Umbilical cord (tissue), 2 donors: ENCODE results near the gene HSPG2. TPM values are rescaled to one million over a fixed set of nuclear protein-coding genes. Genes with fewer than 3 reads are reported as not detected.
"Not testable (repeated sequence)": the region's sequence is repeated elsewhere in the genome, so short reads cannot be mapped to it uniquely, and the experiment has no call there.

Source experiments
- DNase-seq: peaks from one replicate; pipeline ENCODE4 v3.0.0-alpha.2; 2015; ENCODE audit warnings: low spot score
- total RNA-seq: library from RNA; depleted of rRNA; stranded (reverse); fragments of >200 nt; gene quantifications from one replicate; pipeline ENCODE4 v1.2.3, GENCODE V29; 2014; ENCODE audit warnings: low replicate concordance; ENCODE audit not compliant: insufficient read depth

HSPG2 gene
- 604 TPM for total RNA-seq

DNA sequence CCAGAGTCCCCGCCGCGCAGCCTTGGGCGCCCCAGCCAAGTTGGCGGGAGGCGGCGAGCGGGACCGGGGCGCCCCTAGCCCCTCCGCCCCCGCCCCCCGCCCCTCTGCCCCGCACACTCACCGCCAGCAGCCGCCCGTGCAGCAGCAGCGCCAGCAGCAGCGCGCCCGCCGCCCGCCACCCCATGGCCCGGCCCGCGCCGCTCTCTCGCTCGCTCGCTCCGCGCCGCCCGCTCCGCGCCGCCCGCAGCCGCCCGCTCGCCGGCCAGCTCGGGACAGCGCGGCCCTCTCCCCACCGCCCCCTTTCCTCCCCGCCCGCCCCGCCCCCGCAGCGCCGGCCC lies at the start of gene HSPG2:
TSS of gene HSPG2 (minus strand) at position 277 of the 338 bp plus-strand sequence. CDS start at position 184, 93 bp downstream.
- no peak for DNase-seq

DNA sequence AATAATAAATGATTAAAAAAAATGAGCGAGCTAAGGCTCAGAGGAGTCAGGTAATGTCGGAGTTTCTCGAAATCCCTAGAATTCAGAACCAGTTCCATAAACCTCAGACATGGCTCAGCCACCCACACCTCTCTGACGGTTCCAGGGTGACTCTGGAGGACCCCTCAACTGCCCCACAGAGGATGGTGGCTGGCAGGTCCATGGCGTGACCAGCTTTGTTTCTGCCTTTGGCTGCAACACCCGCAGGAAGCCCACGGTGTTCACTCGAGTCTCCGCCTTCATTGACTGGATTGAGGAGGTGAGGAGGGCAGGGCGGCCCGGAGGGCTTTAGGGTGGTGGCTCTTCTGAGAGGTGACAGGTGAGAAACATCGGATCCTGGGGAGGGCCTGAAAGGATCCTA lies 49.3 kb upstream of the HSPG2 start:
- not testable (repeated sequence) for DNase-seq

DNA sequence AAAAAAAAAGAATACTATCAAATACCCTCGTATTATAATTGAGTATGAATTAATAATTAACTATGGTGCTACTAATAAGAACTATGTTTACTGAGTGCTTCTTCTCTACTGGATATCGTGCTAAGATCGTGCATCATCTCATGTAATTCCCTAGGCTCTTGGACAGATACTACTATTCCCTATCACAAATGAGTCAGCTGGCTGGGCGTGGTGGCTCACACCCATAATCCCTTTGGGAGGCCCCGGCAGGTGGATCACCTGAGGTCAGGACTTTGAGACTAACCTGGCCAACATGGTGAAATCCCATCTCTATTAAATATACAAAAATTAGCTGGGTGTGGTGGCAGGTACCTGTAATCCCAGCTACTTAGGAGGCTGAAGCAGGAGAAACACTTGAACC lies 48.8 kb upstream of the HSPG2 start:
- DNase-seq: not testable (repeated sequence)

DNA sequence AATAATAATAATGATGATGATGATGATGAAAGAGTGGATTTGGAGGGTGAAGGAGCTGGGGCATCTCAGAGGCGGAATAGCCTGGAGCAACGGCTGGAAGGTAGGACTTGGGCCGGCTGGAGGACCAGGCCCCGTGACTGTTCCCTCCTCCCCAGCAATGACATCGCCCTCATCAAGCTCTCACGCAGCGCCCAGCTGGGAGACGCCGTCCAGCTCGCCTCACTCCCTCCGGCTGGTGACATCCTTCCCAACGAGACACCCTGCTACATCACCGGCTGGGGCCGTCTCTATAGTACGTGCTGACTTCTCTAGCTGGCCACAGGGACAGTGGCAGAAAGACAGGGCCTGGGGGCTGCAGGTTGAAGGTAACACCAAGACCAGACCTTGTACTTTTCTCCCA lies 46.4 kb upstream of the HSPG2 start:
- not testable (repeated sequence) for DNase-seq

DNA sequence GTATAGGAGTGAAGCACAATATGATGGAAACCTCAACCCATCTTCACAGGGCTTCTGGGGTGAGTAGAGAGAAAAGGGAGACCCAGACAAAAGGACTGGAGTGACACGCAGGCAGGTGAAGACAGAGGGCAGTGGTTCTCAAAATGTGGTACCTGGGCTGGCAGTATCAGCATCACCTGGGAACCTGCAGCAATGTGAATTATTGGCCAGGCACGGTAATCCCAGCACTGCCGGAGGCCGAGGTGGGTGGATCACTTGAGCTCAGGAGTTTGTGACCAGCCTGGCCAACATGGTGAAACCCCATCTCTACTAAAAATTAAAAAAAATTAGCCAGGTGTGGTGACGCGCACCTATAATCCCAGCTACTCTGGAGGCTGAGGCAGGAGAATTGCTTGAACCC lies 45.0 kb upstream of the HSPG2 start:
- DNase-seq: not testable (repeated sequence)

DNA sequence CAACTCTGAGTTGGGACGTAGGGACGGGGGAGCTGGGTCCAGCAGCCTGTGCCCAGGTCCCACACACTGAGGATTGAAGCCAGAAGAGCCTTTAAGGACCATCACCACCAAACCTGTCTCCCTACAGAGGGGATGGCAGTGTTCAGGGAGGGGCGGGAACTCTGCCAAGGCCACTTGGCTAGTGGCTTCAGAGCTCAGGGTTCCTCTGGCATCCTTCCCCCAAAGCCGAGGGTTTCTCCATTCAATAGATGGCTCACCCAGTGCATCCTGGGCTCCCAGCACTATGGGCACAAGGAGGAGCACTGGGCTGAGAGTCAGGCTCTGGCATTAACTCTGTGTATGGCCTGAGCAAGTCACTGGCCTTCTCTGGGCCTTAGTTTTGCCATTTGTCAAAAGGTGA lies 44.1 kb upstream of the HSPG2 start:
- DNase-seq: not testable (repeated sequence)

DNA sequence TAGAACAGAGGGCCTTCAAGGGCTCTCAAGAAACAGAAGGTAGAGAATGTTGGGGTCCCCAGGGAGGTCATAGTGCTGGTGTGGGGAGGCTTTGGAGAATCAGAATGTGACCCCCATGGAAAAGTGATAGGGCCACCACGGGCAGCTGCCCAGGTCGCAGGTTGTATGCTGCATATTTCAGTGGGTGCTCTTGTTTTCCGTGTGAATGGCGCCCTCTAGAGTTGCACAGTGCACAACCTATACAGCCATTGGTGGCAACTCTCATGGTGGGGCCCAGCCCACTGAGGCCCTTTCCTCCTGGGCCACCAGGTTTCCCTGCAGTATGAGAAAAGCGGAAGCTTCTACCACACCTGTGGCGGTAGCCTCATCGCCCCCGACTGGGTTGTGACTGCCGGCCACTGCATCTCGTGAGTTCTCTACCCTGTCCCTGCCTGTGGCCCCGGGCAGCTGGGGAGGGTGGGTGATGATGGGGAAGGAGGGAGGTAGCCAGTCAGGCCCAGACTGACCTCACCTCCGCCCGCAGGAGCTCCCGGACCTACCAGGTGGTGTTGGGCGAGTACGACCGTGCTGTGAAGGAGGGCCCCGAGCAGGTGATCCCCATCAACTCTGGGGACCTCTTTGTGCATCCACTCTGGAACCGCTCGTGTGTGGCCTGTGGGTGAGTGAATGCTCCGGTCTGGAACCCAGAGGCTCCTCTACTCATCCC lies 43.6 kb upstream of the HSPG2 start:
- DNase-seq: not testable (repeated sequence)

DNA sequence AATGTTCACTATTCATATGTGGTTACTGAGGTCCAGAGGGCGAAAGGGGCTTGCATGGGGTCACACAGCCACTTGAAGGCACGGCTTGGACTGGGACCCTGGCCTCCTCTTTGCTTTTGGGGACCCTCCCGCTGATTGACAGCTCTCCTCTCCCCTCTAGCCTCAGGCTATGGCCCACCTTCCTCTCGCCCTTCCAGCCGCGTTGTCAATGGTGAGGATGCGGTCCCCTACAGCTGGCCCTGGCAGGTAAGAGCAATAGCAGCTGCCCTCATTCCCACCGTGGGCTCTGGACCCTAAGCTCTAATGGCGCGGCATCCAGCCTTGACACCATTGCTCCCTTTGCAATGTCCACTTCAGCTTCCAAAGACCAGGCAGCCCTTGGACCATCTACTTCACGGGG lies 41.1 kb upstream of the HSPG2 start:
- not testable (repeated sequence) for DNase-seq

DNA sequence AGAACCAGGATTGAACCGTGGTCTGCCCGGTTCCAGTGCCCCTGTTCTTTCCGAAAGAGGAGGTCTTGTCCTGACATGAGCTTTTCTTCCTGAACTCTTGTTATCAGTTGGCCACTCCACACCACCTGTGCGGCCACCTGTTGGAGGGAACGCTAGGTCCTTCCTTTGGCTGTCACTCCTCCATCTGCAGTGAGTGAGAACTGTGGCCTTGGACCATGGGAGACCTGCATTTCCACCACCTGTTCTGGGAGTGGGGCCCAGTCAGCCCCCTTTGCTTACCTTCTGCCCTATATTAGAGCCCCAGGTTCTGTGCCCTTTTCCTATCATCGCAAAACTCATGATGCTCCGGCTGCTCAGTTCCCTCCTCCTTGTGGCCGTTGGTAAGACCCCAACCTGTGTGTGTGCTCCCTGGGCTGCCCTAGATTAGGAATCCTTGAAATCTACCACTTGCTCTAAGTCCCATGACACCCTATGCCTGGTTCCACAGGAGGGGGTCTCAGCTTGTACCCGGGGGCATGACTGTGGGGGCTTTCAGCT lies 39.7 kb upstream of the HSPG2 start, which contains the start of gene CELA3B:
TSS of gene CELA3B (plus strand) at position 320 of the 537 bp plus-strand sequence. CDS start at position 338, 18 bp downstream.
- not testable (repeated sequence) for DNase-seq

DNA sequence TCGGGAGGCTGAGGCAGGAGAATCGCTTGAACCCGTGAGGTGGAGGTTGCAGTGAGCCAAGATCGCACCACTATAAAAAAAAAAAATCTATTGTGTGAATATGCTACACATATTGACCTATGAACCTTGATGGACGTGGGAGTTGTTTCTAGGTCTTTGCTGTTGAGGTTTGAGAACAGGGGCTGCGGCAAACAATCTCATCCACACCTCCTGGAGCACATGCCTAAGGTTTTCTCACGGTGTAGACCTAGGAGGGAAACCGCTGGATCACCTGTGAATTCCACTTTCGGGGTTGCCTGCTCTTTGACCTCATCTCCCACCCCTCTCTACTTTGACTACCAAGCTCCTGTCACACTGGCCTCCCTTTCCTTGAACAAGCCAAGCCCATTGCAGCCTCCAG lies 38.2 kb upstream of the HSPG2 start:
- DNase-seq: not testable (repeated sequence)

DNA sequence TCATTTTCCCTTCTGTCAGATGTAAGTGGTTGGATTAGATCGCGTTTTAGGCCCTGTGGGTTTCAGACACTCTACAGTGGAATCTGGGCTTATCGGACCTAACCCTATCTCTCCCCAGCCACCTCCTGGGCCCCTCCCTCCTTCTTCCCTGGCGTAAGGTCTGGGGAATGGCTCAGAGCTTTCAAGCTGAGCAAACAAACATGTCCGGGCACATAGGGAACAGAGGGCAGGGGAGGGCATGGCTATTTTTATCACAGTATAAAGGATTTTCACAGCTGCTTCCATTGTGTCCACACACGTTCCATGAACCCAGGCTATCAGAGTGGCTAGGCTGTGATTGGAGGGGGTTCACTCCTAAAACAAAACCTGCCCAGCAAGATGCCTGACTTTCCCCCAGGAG lies 37.6 kb upstream of the HSPG2 start:
- DNase-seq: peak; percentile 55

DNA sequence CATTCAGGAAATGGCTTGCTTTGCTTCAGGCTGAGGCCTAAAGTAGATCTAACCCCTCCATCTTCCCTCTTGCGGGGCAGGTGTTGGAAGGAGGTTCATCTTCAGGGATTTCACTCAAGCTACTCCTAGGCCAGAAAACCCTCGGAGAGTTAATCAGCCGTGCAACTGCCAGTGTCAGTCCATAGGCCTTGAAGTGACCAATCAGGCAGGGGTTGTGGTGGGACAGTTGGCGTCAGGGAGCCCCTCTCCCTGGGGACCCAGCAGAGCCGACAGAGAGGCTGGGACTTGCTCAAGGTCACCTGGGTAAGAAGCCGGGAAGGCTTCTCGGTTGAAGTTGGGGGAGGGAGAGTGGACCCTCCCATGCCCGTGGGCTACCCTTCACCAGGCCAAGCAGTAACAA lies 36.8 kb upstream of the HSPG2 start:
- not testable (repeated sequence) for DNase-seq

DNA sequence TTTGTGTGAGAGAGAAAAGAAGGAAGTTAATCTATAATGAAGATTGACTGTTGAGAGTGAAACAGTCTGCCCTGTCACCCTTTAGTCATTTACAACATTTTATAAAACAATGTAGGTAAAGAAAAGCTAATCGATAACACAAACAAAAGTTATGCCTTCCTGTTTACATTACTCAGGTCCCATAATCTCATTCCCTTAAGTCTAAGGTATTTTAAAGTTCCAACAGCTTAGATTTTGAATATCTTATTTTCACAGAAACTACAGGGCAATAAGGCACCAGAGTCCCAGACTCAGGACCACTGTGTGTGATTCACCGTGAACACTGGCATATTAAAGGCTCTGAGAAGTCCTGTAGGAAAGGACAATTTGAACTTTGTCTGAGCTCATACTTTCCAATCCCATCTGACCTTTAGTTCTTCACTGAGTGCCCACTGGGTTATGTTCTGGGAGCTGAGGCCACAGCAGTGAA lies 35.9 kb upstream of the HSPG2 start:
- not testable (repeated sequence) for DNase-seq

DNA sequence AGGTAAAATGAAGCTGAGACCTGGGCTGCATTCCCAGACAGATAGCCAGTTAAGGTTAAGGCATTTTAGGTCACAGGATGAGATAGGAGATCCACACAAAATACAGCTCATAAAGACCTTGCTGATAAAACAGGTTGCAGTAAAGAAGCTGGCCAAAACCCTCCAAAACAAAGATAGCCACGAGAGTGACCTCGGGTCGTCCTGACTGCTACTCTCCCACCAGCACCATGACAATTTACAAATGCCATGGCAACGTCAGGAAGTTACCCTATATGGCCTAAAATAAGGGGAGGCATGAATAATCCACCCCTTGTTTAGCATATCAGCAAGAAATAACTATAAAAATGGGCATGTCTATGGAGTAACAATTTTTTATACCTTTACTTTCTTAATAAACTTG lies 33.4 kb upstream of the HSPG2 start:
- DNase-seq: not testable (repeated sequence)

DNA sequence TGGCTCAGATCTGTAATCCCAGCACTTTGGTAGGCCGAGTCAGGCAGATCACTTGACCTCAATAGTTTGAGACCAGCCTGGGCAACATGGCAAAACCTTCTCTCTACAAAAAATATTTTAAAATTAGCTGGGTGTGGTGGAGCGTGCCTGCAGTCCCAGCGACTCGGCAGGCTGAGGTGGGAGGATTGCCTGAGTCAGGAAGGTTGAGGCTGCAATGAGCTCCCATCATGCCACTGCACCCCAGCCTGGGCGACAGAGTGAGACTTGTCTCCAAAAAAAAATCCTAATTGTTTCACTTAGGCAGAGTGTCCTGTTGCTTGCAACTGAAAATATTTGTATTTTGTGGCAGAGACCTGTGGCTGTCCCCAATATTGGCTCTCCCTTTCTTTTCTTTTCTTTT lies 32.0 kb upstream of the HSPG2 start:
- DNase-seq: not testable (repeated sequence)

DNA sequence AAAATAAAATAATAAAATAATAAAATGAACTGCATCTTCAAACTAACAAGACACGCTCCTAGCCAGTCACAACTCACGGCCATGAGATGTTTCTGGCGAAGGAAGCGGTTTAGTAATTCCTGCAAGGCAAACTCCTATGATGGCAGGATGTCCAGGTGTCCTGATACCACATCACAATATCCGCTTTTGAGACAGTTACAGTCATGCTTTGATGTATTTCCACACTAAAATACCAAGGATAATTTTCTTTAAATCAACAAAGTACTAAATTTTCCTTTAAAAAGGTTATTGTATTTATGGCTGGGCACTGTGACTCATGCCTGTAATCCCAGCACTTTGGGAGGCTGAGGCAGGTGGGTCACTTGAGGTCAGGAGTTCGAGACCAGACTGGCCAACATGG lies 30.1 kb upstream of the HSPG2 start:
- not testable (repeated sequence) for DNase-seq

DNA sequence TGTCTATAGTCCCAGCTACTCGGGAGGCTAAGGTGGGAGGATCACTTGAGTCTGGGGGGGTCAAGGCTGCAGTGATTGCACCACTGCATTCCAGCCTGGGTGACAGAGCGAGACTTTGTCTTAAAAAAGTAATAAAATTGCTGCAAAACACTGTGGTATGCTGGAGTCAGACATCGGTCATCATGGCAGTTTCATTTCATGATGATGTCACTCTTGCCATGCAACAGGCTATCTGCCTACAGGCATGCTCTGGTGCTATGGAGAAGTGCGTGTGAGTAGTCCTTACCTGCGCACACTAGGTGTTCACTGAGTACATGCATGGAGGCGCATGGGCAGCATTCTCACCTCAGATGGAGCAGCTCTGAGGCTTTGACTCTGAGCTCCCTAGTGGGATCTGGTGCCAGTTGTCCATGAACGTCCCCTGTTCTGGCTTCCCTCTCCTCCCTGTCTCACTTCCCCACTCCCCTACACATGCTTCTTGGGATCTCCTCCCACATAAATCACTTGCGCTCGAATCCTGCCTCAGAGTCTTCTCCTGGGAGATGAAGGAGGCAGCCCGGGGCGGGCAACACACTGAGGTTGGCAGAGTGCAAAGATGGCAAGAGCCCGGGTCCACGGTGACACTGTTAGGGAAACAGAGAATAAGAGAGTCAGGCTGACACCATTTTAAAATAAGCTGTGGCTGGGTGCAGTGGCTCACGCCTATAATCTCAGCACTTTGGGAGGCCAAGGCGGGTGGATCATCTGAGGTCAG lies 29.3 kb upstream of the HSPG2 start:
- DNase-seq: no peak

DNA sequence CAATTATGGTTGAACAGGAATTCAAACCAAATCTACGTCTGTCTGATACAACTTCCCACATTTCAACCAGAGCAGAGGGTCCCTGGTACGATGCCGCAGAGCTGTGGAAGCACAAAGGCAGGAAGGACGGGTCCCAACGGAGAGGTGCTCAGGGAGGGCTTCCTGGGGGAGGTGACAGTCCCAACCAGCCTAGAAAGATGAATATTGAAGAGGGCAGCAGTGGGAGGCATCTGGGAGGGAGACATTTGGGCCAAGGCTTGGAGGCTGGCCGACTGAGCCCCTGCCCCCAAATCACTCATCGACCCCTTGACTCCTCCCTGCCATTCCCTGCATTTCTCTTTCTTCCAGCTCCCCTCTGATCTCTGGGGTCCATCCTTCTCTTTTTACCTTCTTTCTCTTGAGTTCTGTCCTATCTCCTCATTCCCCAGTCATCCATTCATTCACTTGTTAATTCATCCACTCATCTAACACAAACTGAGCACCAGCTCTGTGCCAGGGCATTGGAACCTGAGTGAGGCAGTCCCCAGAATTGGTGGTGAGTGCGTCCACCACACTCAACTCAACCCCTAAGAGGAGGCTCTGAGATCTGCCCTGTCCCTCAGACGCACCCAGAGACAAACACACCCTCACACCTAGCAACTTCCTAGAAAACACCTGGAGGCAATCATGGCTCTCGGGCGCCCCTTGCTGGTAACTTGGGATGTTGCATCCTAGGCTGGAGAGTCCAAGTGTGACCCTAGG lies 26.5 kb upstream of the HSPG2 start:
- DNase-seq: peak; percentile 76

DNA sequence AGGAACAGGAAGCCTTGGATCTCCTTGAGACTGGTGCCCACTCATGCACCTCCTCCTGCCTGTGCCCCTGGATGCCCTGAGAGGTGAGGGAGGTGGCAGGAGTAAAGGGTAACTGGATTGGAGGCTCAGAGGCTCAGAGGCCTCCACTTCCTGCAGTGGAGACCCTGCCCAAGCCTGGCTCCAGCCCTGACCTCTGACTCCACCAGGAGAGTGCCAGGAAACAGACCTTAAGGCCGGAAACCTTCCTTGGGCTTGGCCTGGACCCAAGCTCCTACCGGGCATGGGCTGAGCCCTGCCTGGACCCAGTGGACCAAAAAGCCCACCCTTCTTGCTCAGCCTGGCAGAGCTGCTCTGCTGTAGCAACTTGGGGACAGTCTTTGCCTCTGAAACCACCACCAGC lies 24.7 kb upstream of the HSPG2 start:
- DNase-seq: no peak

DNA sequence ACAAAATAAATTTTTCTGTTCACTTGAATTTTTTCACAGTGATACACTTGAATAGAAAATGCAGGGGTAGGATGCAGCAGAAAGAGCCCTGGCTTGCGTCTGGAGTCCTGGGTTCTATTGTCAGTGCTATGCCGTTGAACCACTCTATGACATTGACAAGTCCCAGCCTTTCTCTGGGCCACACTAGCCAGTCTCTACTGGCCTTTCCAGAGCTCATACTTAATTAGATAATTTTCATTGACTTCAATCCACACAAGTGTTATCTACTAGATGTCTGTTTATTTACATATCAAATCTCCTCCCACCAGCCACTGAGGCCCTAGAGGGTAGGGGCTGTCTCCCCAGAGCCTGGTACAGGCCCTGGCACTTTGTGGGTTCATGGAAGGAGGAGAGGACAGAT lies 24.2 kb upstream of the HSPG2 start:
- no peak for DNase-seq

DNA sequence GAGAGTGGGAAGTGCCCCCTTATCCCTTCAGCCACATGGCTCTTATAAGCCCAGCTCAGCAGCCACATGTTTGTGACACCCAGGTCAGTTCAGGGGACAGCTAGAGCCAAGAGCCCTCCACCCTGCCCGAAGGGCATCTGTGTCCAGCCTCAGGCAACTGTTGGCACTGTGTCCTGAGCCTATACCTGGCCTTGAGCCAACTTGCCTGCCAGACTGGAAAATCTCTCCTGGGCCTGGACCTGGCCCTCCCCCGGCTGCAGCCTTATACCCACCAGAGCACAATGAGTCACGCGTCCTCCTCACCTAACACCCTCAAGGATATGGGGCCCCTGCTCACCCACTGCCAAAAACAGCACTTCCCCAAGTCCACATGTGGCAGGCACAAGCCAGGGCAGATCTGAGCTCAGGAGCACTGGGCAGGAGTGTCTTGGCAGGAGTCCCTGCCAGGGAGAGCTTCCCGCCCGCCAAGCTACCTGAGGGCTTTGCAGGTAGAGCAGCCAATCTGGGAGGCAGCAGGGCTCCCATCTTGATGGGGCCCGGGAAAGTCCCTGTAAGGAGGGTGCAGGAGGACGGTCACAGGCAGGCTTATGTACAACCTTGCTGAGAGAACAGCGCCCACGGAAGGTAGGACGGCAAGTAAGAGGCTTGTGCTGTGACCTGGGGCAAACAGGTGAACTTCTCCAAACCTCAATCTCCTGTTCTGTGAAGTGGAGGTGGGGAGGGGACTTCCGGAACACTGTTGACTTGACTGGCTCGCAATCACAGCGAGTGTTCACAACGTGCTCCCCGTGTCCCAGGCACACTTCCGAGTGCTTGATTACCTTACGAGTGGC lies 19.8 kb upstream of the HSPG2 start:
- DNase-seq: peak; percentile 60
